ENCODE results near the gene HIKESHI.

- TF ChIP-seq CTCF (IDR thresholded peaks at IDR 0.05) (no peak), EP300 (IDR thresholded peaks at IDR 0.05; ENCODE audit: low read depth) (no peak)
These were observed 35.2 kb downstream of the HIKESHI start for GRCh38 chr11:86337227-86337626.

Data from transverse colon (tissue), 3 donors.